HCT116 (cell line): ENCODE data around the gene TMEM134. TPM values are rescaled to one million over a fixed set of nuclear protein-coding genes. Genes with fewer than 3 reads are reported as not detected.

Experiments used
- ATAC-seq: fragments of 200-7000 bp; cut with Tn5 transposase; 2 replicates; pipeline ENCODE4 v1.9.1; 2020; ENCODE audit warnings: mild to moderate bottlenecking, moderate library complexity
- BruUV-seq: library from RNA; stranded (reverse); fragments of 400-500 nt; replicated peaks from 2 replicates; lab custom pipeline; 2021; lab: Mats Ljungman, UMichigan
- CTCF ChIA-PET: fragments of 300-600 bp; sonication (Branson Sonifier 250); formaldehyde crosslinking; loops from one replicate; lab custom pipeline; 2021; ENCODE audit warnings: antibody characterized with exemption; lab: Charles Lee
- POLR2A ChIA-PET: fragments of 300-600, 350-600 bp; sonication (Branson Sonifier 250); formaldehyde crosslinking; loops from one replicate; lab custom pipeline; 2021; ENCODE audit warnings: antibody characterized with exemption; lab: Charles Lee
- RAD21 ChIA-PET, 2 experiments: fragments of 300-600 bp; sonication (Branson Sonifier 250); formaldehyde crosslinking; loops; one replicate each; lab custom pipeline; 2023; ENCODE audit warnings: low total read pairs in 2 of 2; ENCODE audit not compliant: uncharacterized antibody in 2 of 2, unreplicated experiment in 2 of 2, low non-redundant PET in 1 of 2; lab: Charles Lee
- DNase-seq: peaks from one replicate; pipeline ENCODE4 v3.0.0-alpha.2; 2010; ENCODE audit warnings: low read depth, low spot score
- H2AFZ ChIP-seq: fragments of 200-600 bp; shearing (Covaris generic), sonication (generic); 2 replicates; pipeline ENCODE4 v1.6.1; 2017; ENCODE audit warnings: low read depth, mixed run types, mixed read lengths, antibody characterized with exemption, low read length; ENCODE audit not compliant: poor library complexity, severe bottlenecking
- H3K27ac ChIP-seq: 2 replicates; pipeline ENCODE4 v1.5.1; 2012; ENCODE audit warnings: low read depth, low read length
- H3K27me3 ChIP-seq: fragments of 200-600 bp; sonication (generic); 2 replicates; pipeline ENCODE4 v1.6.1; 2016; ENCODE audit warnings: mixed run types, low read length, mixed read lengths; ENCODE audit not compliant: insufficient read depth
- H3K36me3 ChIP-seq, 2 experiments: fragments of 200-500 bp in 1 of 2; fragments of 200-600 bp in 1 of 2; sonication (Bioruptor generic) in 1 of 2; sonication (generic) in 1 of 2; 2 replicates each; pipeline versions ENCODE4 v1.5.1 to v1.6.1; 2014 to 2016; ENCODE audit warnings: low read length in 2 of 2, inconsistent platforms in 1 of 2, mixed read lengths in 1 of 2, mixed run types in 1 of 2; ENCODE audit not compliant: insufficient read depth in 2 of 2, control insufficient read depth in 1 of 2
- H3K4me1 ChIP-seq, 2 experiments: fragments of 200-600 bp in 1 of 2; sonication (generic) in 1 of 2; 2 replicates each; pipeline versions ENCODE4 v1.5.1 to v1.6.1; 2012 to 2017; ENCODE audit warnings: low read length in 2 of 2, inconsistent platforms in 1 of 2, mild to moderate bottlenecking in 1 of 2, mixed read lengths in 1 of 2, mixed run types in 1 of 2, moderate library complexity in 1 of 2; ENCODE audit not compliant: insufficient read depth in 2 of 2, control insufficient read depth in 1 of 2
- H3K4me2 ChIP-seq: fragments of 200-600 bp; sonication (generic); 2 replicates; pipeline ENCODE4 v1.6.1; 2017; ENCODE audit warnings: mixed run types, low read length, mixed read lengths
- H3K4me3 ChIP-seq, 2 experiments: fragments of 200-600 bp in 1 of 2; sonication (generic) in 1 of 2; replicated peaks in 1 of 2; 2 replicates each; pipeline ENCODE4 v1.5.1; 2011 to 2016; ENCODE audit warnings: low read length in 2 of 2, control low read depth in 1 of 2, low read depth in 1 of 2, mild to moderate bottlenecking in 1 of 2, mixed read lengths in 1 of 2, mixed run types in 1 of 2
- H3K79me2 ChIP-seq: fragments of 200-600 bp; sonication (generic); 2 replicates; pipeline ENCODE4 v1.6.1; 2017; ENCODE audit warnings: mild to moderate bottlenecking, mixed run types, low read length, moderate library complexity, mixed read lengths; ENCODE audit not compliant: insufficient read depth
- H3K9ac ChIP-seq: fragments of 200-600 bp; sonication (generic); 2 replicates; pipeline ENCODE4 v1.6.1; 2016; ENCODE audit warnings: low read length, mixed read lengths
- H3K9me2 ChIP-seq: fragments of 200-600 bp; sonication (generic), shearing (Covaris generic); 2 replicates; pipeline ENCODE4 v1.6.1; 2017; ENCODE audit warnings: mixed run types, mild to moderate bottlenecking, moderate library complexity; ENCODE audit not compliant: insufficient read depth
- H3K9me3 ChIP-seq, 2 experiments: fragments of 200-500 bp in 1 of 2; fragments of 200-600 bp in 1 of 2; sonication (Bioruptor generic) in 1 of 2; sonication (generic) in 1 of 2; 2 replicates each; pipeline ENCODE4 v1.6.1; 2014 to 2017; ENCODE audit warnings: low read length in 2 of 2, mixed read lengths in 2 of 2, inconsistent platforms in 1 of 2, low read depth in 1 of 2, mild to moderate bottlenecking in 1 of 2, mixed run types in 1 of 2, moderate library complexity in 1 of 2; ENCODE audit not compliant: control insufficient read depth in 1 of 2, insufficient read depth in 1 of 2
- H4K20me1 ChIP-seq: fragments of 200-600 bp; sonication (generic), shearing (Covaris generic); 2 replicates; pipeline ENCODE4 v1.6.1; 2017; ENCODE audit warnings: mixed run types, mild to moderate bottlenecking, moderate library complexity; ENCODE audit not compliant: insufficient read depth
- EGR1 ChIP-seq: IDR thresholded peaks from 2 replicates; pipeline ENCODE4 v1.6.1; 2012; ENCODE audit warnings: low read depth
- ELF1 ChIP-seq: IDR thresholded peaks from 2 replicates; pipeline ENCODE4 v1.6.1; 2012; ENCODE audit warnings: low read depth, borderline replicate concordance
- JUND ChIP-seq: IDR thresholded peaks from 2 replicates; pipeline ENCODE4 v1.6.1; 2012
- MAX ChIP-seq: IDR thresholded peaks from 2 replicates; pipeline ENCODE4 v1.6.1; 2012
- RAD21 ChIP-seq: IDR thresholded peaks from 2 replicates; pipeline ENCODE4 v1.6.1; 2012; ENCODE audit warnings: low read depth, mild to moderate bottlenecking
- REST ChIP-seq: IDR thresholded peaks from 2 replicates; pipeline ENCODE4 v1.6.1; 2012; ENCODE audit warnings: low read depth
- SP1 ChIP-seq: IDR thresholded peaks from 2 replicates; pipeline ENCODE4 v1.6.1; 2012; ENCODE audit warnings: low read depth
- intact Hi-C: fragments of 100-400 bp; cut with micrococcal nuclease; formaldehyde crosslinking; loops from 2 replicates; pipeline ENCODE4 v1.10.0; 2022
- total RNA-seq: library from RNA; stranded (reverse); gene quantifications from one replicate; pipeline ENCODE4 v1.2.1, GENCODE V29; 2021; ENCODE audit not compliant: unreplicated experiment

TMEM134 gene
- total RNA-seq, 1 experiment from 2014 or later = 44.2 TPM

- POLR2A ChIA-PET = no interaction called here
- Histone ChIP-seq H3K9me2 (no peaks in the 10 kb centered on the region), H3K27ac (no peak overlapping the region), H3K36me3 (no peaks in the 10 kb centered on the region), H4K20me1 (no peaks in the 10 kb centered on the region)
- TF ChIP-seq JUND = no peak
- TF ChIP-seq REST = no peak
- TF ChIP-seq EGR1 = no peak
- TF ChIP-seq, all 23 proteins: peak for 0
- Histone ChIP-seq H2AFZ (no peak overlapping the region), H3K4me3 (no peak overlapping the region), H3K4me2 (no peak overlapping the region), H3K9ac (no peak overlapping the region), H3K27me3 (no peaks in the 10 kb centered on the region), H3K9me3 (no peaks in the 10 kb centered on the region), H3K79me2 (peaks cover 8% of the 10 kb centered on the region), H3K4me1 (peaks cover 11 to 31% of the 10 kb centered on the region in 2 experiments; a peak in 3 of 4 replicates)
- ATAC-seq (no peak), DNase-seq (no peak)
- RAD21 ChIA-PET = no interaction called here
- no TSS peak for BruUV-seq
- intact Hi-C loops = no loop called here
- CTCF ChIA-PET = interaction anchor here (1.3 kb wide), 1 partner anchor 22 kb away, joined by 5 read pairs; the partner anchor contains the start of gene PPP1CA
These were observed 45.0 kb downstream of the TMEM134 start for GRCh38 chr11:67423891-67424613.

DNA sequence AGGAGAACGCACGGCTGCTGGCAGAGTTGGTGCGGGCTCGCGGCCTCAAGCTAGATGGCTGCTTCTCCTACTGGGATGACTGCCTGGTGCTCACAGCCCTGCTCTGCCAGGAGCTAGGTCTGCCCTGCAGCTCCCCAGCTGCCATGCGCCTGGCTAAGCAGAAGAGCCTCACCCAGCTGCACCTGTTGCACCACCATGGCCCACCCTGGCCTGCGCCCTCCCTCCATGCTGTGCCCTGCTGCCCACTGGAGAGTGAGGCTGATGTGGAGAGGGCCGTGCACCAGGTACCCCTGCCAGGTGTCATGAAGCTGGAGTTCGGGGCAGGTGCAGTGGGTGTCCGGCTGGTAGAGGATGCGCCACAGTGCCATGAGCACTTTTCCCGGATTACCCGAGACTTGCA, 45.6 kb downstream of the TMEM134 start:
- POLR2A ChIA-PET = interaction anchor here (1.2 kb wide), 1 partner anchor 22 kb away, joined by 3 read pairs; the partner anchor contains the start of gene PPP1CA
- no peaks in the 10 kb centered on the region for H4K20me1 ChIP-seq
- H3K27ac ChIP-seq = no peak overlapping the region
- no peak for DNase-seq
- H3K27me3 ChIP-seq = no peaks in the 10 kb centered on the region
- intact Hi-C loops = no loop called here
- CTCF ChIA-PET = no interaction called here
- no peaks in the 10 kb centered on the region for H3K36me3 ChIP-seq
- H2AFZ ChIP-seq = no peak overlapping the region
- TF ChIP-seq REST = no peak
- no peak for TF ChIP-seq MAX
- no peak for TF ChIP-seq ELF1
- TF ChIP-seq SP1 = no peak
- no peak for TF ChIP-seq RAD21
- TF ChIP-seq, all 23 proteins: peak for 0
- Histone ChIP-seq H3K9ac (no peak overlapping the region), H3K4me2 (no peak overlapping the region), H3K9me3 (no peaks in the 10 kb centered on the region), H3K79me2 (peaks cover 2% of the 10 kb centered on the region), H3K4me3 (no peak overlapping the region), H3K9me2 (no peaks in the 10 kb centered on the region), H3K4me1 (peaks cover 11 to 29% of the 10 kb centered on the region in 2 experiments; a peak in 3 of 4 replicates)
- RAD21 ChIA-PET = no interaction called here
- BruUV-seq = no TSS peak
- ATAC-seq = no peak
